GM18526 (cell line): ENCODE results near the gene GPR22.

ENCODE experiments used
- POLR2A ChIP-seq: IDR thresholded peaks from 3 replicates; pipeline ENCODE4 v1.6.1; 2011; ENCODE audit not compliant: insufficient read length; ENCODE audit errors: extremely low read depth

Gene GPR22

DNA sequence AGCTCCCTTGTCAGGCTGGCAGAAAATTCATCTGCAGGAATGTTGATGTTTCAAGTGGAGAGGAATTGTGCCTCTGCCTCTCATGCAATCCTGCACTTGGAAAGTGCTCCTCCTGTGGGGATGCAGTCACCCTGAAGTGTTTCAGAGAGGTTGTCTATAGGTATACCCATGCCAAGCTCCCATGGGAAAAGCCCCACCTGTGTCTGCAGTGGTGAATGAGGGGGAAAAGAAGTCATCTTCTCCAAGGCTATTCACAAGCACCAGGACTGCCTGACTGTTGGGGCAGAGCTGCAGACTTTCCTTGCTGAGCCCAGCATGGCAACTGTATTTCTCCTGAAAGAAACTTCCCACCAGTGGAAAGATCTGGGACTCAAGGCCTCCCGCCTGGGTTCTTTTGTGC lies 35.5 kb downstream of the GPR22 start:
- TF ChIP-seq POLR2A, result no peak

DNA sequence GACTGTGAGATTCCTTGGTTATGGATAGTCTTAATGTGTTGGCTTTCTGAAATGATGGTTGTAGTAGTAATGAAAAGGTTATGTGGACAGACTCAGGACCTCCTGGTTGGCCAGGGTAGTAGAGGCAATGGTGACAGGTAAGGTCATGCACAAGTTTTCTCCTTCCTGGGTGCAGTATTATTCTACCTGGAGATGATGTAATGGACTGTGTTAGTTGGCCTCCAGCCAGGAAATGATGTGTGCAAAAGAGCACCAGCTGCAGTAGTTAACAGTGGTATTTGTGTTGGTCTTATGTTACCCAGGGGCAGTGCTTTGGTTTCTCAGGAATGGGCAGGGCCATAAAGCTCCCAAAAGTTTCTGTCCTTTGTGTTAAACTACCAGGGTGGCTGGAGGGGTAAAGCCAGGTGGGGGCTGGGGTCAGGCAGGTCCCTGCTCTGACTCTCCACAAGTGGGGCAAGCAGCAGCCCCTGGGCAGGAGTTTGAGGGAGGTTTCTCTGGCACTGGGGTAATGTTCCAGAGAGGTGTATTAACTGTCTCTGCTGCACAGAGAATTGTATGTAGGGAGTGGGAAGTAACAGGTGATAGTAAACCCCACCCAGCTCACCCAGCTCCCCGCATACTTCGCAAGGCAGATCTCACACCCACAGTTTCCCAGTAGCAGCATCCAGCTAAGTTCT lies 36.3 kb downstream of the GPR22 start:
- TF ChIP-seq POLR2A, result no peak

DNA sequence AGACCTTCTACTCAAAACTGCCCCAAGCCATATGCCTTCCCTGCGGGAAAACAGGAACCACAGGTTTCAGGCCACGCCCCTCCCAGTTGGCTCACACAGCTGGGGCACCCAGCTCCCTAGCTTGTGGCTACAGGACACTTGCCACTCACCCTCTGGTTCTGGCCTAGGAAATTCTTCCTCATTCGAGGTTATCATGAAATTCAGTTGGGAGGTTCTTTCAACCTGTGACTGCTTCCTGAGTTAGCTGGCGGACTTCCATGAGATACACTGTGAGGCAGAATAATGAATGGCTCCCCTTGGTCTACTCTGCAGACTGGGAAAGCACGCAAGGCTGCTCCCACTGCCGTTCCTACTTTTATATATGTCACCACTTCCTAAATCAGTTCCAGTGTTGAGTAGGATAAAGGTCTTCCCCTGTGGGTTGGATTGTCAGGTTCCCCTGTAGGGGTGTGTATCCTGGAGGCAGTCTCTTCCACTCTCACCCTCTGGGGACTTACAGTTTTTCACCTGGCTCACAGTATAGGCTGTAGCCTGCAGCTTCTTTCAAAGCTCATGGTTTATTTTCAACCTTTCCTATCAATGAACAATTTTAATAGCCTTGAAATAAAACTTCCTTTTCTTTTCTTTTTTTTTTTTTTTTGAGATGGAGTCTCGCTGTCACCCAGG lies 37.0 kb downstream of the GPR22 start:
- TF ChIP-seq POLR2A, result no peak
